H9 (cell line): ENCODE results near the gene LHPP. TPM values are rescaled to one million over a fixed set of nuclear protein-coding genes. Genes with fewer than 3 reads are reported as not detected.

ENCODE experiments used
- DNase-seq: peaks from one replicate; pipeline ENCODE4 v3.0.0-alpha.2; 2017
- H2AFZ ChIP-seq: one replicate; pipeline ENCODE4 v1.6.1; 2013; ENCODE audit warnings: mild to moderate bottlenecking, low read length, control low read depth, moderate library complexity
- H2AK5ac ChIP-seq: 2 replicates; pipeline ENCODE4 v1.6.1; 2013; ENCODE audit warnings: low read length, control low read depth, mixed read lengths; ENCODE audit not compliant: insufficient read length
- H2BK120ac ChIP-seq: one replicate; pipeline ENCODE4 v1.6.1; 2013; ENCODE audit warnings: low read depth, mild to moderate bottlenecking, low read length, control low read depth, inconsistent platforms; ENCODE audit not compliant: poor library complexity, severe bottlenecking
- H2BK12ac ChIP-seq: 2 replicates; pipeline ENCODE4 v1.6.1; 2013; ENCODE audit warnings: low read length, control low read depth, mixed read lengths, low read depth; ENCODE audit not compliant: insufficient read length
- H2BK15ac ChIP-seq: 2 replicates; pipeline ENCODE4 v1.6.1; 2013; ENCODE audit warnings: low read depth, low read length, control low read depth
- H2BK20ac ChIP-seq: one replicate; pipeline ENCODE4 v1.6.1; 2013; ENCODE audit warnings: low read depth, mild to moderate bottlenecking, low read length, control low read depth, inconsistent platforms; ENCODE audit not compliant: poor library complexity, severe bottlenecking
- H2BK5ac ChIP-seq: 2 replicates; pipeline ENCODE4 v1.6.1; 2013; ENCODE audit warnings: low read length, control low read depth, mixed read lengths; ENCODE audit not compliant: insufficient read length
- H3K14ac ChIP-seq: 2 replicates; pipeline ENCODE4 v1.6.1; 2013; ENCODE audit warnings: low read length, control low read depth; ENCODE audit not compliant: insufficient read depth
- H3K18ac ChIP-seq: 2 replicates; pipeline ENCODE4 v1.6.1; 2013; ENCODE audit warnings: low read depth, mild to moderate bottlenecking, mixed read lengths, low read length, control low read depth; ENCODE audit not compliant: insufficient read length
- H3K23ac ChIP-seq: 2 replicates; pipeline ENCODE4 v1.6.1; 2013; ENCODE audit warnings: low read length, control low read depth, mixed read lengths, low read depth; ENCODE audit not compliant: insufficient read length
- H3K23me2 ChIP-seq: 2 replicates; pipeline ENCODE4 v1.6.1; 2013; ENCODE audit warnings: low read depth, mild to moderate bottlenecking, mixed read lengths, low read length, control low read depth; ENCODE audit not compliant: insufficient read length, poor library complexity, severe bottlenecking
- H3K27ac ChIP-seq: 2 replicates; pipeline ENCODE4 v1.5.1; 2013; ENCODE audit warnings: low read length, control low read depth, mixed read lengths, low read depth; ENCODE audit not compliant: insufficient read length
- H3K27me3 ChIP-seq: 2 replicates; pipeline ENCODE4 v1.6.1; 2013; ENCODE audit warnings: low read length, control low read depth, inconsistent platforms; ENCODE audit not compliant: insufficient read depth
- H3K4ac ChIP-seq: 2 replicates; pipeline ENCODE4 v1.6.1; 2013; ENCODE audit warnings: low read depth, mild to moderate bottlenecking, control low read depth, inconsistent platforms, low read length, moderate library complexity
- H3K4me1 ChIP-seq: 2 replicates; pipeline ENCODE4 v1.6.1; 2013; ENCODE audit warnings: low read length, control low read depth, inconsistent platforms; ENCODE audit not compliant: insufficient read depth
- H3K4me2 ChIP-seq: 2 replicates; pipeline ENCODE4 v1.6.1; 2013; ENCODE audit warnings: low read length, control low read depth, mixed read lengths; ENCODE audit not compliant: insufficient read length, insufficient read depth
- H3K56ac ChIP-seq: 2 replicates; pipeline ENCODE4 v1.6.1; 2013; ENCODE audit warnings: low read depth, mild to moderate bottlenecking, mixed read lengths, low read length, control low read depth; ENCODE audit not compliant: insufficient read length
- H3K79me1 ChIP-seq: 2 replicates; pipeline ENCODE4 v1.6.1; 2013; ENCODE audit warnings: low read depth, mild to moderate bottlenecking, moderate library complexity, low read length, control low read depth, inconsistent platforms; ENCODE audit not compliant: insufficient read depth, poor library complexity, severe bottlenecking
- H3K79me2 ChIP-seq: 2 replicates; pipeline ENCODE4 v1.6.1; 2013; ENCODE audit warnings: low read length, control low read depth, inconsistent platforms; ENCODE audit not compliant: insufficient read depth
- H3K9ac ChIP-seq: 2 replicates; pipeline ENCODE4 v1.6.1; 2013; ENCODE audit warnings: low read length, control low read depth, mixed read lengths; ENCODE audit not compliant: insufficient read length; ENCODE audit errors: extremely low read depth
- H3K9me3 ChIP-seq: one replicate; pipeline ENCODE4 v1.6.1; 2013; ENCODE audit warnings: low read depth, low read length, inconsistent platforms; ENCODE audit not compliant: control insufficient read depth
- H3T11ph ChIP-seq: one replicate; pipeline ENCODE4 v1.6.1; 2013; ENCODE audit warnings: mild to moderate bottlenecking, low read length, control low read depth, inconsistent platforms
- H4K20me1 ChIP-seq: one replicate; pipeline ENCODE4 v1.6.1; 2013; ENCODE audit not compliant: control insufficient read depth, insufficient read length, insufficient read depth
- H4K5ac ChIP-seq: 2 replicates; pipeline ENCODE4 v1.6.1; 2013; ENCODE audit warnings: low read depth, mild to moderate bottlenecking, mixed read lengths, low read length, control low read depth; ENCODE audit not compliant: insufficient read length
- H4K8ac ChIP-seq: replicated peaks from 2 replicates; pipeline ENCODE4 v1.6.1; 2013; ENCODE audit warnings: low read length, control low read depth, mixed read lengths, low read depth; ENCODE audit not compliant: insufficient read length
- H4K91ac ChIP-seq: 2 replicates; pipeline ENCODE4 v1.6.1; 2013; ENCODE audit warnings: low read depth, mild to moderate bottlenecking, moderate library complexity, mixed read lengths, low read length, control low read depth; ENCODE audit not compliant: insufficient read length
- H3K27ac Mint-ChIP-seq, 3 experiments: 2 replicates in 2 of 3; 3 replicates in 1 of 3; pipeline ENCODE4 v1.8.0; 2020 to 2021; ENCODE audit warnings: mixed read lengths in 3 of 3, mild to moderate bottlenecking in 1 of 3, moderate library complexity in 1 of 3
- H3K27me3 Mint-ChIP-seq: 2 replicates; pipeline ENCODE4 v1.8.0; 2021; ENCODE audit warnings: low read depth, mild to moderate bottlenecking, moderate library complexity, mixed read lengths
- H3K36me3 Mint-ChIP-seq, 3 experiments: 2 replicates in 2 of 3; 3 replicates in 1 of 3; pipeline ENCODE4 v1.8.0; 2020 to 2021; ENCODE audit warnings: low read depth in 3 of 3, mixed read lengths in 3 of 3; ENCODE audit not compliant: insufficient read depth in 1 of 3
- H3K4me1 Mint-ChIP-seq, 2 experiments: 2 replicates each; pipeline ENCODE4 v1.8.0; 2020; ENCODE audit warnings: mixed read lengths in 2 of 2
- H3K4me3 Mint-ChIP-seq, 2 experiments: 2 replicates in 1 of 2; 3 replicates in 1 of 2; pipeline ENCODE4 v1.8.0; 2020 to 2021; ENCODE audit warnings: mild to moderate bottlenecking in 2 of 2, mixed read lengths in 2 of 2, moderate library complexity in 1 of 2
- H3K9me3 Mint-ChIP-seq, 2 experiments: 2 replicates in 1 of 2; 3 replicates in 1 of 2; pipeline ENCODE4 v1.8.0; 2020; ENCODE audit warnings: mild to moderate bottlenecking in 2 of 2, mixed read lengths in 2 of 2, moderate library complexity in 1 of 2
- WGBS: extraction: QIAGEN DNeasy Blood & Tissue Kit; methylation state at CpG from one replicate; pipeline ENCODE4 v1.1.7; 2013; ENCODE audit warnings: missing lambda C conversion rate, low lambda C conversion rate, mixed read lengths; ENCODE audit not compliant: insufficient read length; ENCODE audit errors: extremely low coverage; 5-methylcytosine and 5-hydroxymethylcytosine counted together
- total RNA-seq: library from RNA; stranded (reverse); gene quantifications from 2 replicates; pipeline ENCODE4 v1.2.1, GENCODE V29; 2021
- TF ChIP-seq, protein P1 (sequence below): fragments of 200-600 bp; sonication (generic); conservative IDR thresholded peaks from 3 replicates; pipeline ENCODE4 v1.8.0; 2021; ENCODE audit warnings: antibody characterized with exemption, mild to moderate bottlenecking

The LHPP gene
- total RNA-seq, 1 experiment from 2014 or later: 29.6 TPM

DNA sequence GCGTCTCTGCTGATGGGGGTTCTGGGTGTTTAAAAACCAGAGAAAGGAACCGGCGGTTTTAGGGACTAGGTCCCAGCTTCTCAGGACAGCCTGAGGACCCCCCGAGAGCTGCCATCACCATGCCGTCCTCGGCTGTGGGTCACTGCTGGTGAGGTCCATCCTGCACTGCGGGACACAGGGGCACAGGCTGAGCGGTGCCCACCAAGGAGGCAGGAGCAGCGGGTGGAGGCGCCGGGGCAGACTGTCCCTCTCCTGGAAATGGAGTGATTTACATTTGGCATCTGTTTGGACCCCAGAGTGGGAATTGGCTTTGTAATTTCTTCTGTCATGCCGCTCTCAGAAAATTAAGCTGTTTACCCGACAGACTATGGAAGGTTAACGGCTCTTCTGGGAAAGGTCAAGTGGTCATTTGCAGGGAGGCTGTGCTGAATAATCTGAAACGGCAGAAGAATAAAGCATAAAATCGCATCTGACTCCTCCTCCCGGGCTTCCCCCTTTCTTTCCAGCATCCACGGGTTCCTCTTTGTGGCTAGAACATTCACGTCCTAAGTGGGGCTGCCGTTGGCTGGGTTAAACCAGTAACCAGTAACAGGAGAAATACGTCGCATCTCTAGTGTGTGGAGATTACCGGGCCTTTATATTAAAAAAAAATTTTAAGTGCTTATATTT is 31.7 kb downstream of the LHPP start:
- H2BK20ac ChIP-seq: no peak overlapping the region
- no peak overlapping the region for H2AK5ac ChIP-seq
- no peak overlapping the region for H3K4ac ChIP-seq
- H3K9me3 ChIP-seq: no peaks in the 10 kb centered on the region
- no peaks in the 10 kb centered on the region for H3K27me3 ChIP-seq
- H3K9ac ChIP-seq: no peak overlapping the region
- no CpG with 5 or more reads among the region's 23 CpGs for WGBS
- Mint-ChIP-seq H3K27me3 (no peaks in the 10 kb centered on the region; the same call in 1 of the 2 replicates), H3K9me3 (no peaks in the 10 kb centered on the region), H3K36me3 (peaks cover 19 to 22% (median 21%) of the 10 kb centered on the region in 3 experiments; a peak in 6 of 7 replicates), H3K4me3 (no peak overlapping the region), H3K27ac (peak overlapping the region in 2 of 3 experiments; percentile 24 to 60; a peak in 3 of 7 replicates), H3K4me1 (peaks cover 29 to 30% of the 10 kb centered on the region in 2 experiments)
- TF ChIP-seq, protein P1, sequence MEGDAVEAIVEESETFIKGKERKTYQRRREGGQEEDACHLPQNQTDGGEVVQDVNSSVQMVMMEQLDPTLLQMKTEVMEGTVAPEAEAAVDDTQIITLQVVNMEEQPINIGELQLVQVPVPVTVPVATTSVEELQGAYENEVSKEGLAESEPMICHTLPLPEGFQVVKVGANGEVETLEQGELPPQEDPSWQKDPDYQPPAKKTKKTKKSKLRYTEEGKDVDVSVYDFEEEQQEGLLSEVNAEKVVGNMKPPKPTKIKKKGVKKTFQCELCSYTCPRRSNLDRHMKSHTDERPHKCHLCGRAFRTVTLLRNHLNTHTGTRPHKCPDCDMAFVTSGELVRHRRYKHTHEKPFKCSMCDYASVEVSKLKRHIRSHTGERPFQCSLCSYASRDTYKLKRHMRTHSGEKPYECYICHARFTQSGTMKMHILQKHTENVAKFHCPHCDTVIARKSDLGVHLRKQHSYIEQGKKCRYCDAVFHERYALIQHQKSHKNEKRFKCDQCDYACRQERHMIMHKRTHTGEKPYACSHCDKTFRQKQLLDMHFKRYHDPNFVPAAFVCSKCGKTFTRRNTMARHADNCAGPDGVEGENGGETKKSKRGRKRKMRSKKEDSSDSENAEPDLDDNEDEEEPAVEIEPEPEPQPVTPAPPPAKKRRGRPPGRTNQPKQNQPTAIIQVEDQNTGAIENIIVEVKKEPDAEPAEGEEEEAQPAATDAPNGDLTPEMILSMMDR: no peak
- no peaks in the 10 kb centered on the region for H4K20me1 ChIP-seq
- H3K79me2 ChIP-seq: no peaks in the 10 kb centered on the region
- no peaks in the 10 kb centered on the region for H3K79me1 ChIP-seq
- no peak overlapping the region for H3K23ac ChIP-seq
- no peaks in the 10 kb centered on the region for H3K4me1 ChIP-seq
- no peak overlapping the region for H2BK5ac ChIP-seq
- no peak overlapping the region for H4K91ac ChIP-seq
- no peak overlapping the region for H3K27ac ChIP-seq
- H3K4me2 ChIP-seq: no peak overlapping the region
- H3T11ph ChIP-seq: no peak overlapping the region
- no peak overlapping the region for H4K8ac ChIP-seq
- no peak overlapping the region for H2BK12ac ChIP-seq
- H2AFZ ChIP-seq: no peak overlapping the region
- no peak overlapping the region for H2BK15ac ChIP-seq
- no peak overlapping the region for H4K5ac ChIP-seq
- H3K56ac ChIP-seq: no peak overlapping the region
- H3K23me2 ChIP-seq: no peaks in the 10 kb centered on the region
- no peak overlapping the region for H2BK120ac ChIP-seq
- no peak overlapping the region for H3K14ac ChIP-seq
- H3K18ac ChIP-seq: no peak overlapping the region
- no peak for DNase-seq
